22Rv1 (cell line): ENCODE results near the gene CCDC146.
"Not testable (repeated sequence)": the region's sequence is repeated elsewhere in the genome, so short reads cannot be mapped to it uniquely, and the experiment has no call there.

Source experiments
- H3K27ac ChIP-seq: fragments of 450-650 bp; 2 replicates; pipeline ENCODE4 v1.5.1; 2017
- CTCF ChIP-seq: fragments of 450-650 bp; IDR thresholded peaks from 2 replicates; pipeline ENCODE4 v1.5.1; 2017; ENCODE audit warnings: mild to moderate bottlenecking
- ZFX ChIP-seq: fragments of 450-650 bp; IDR thresholded peaks from 2 replicates; pipeline ENCODE4 v1.6.1; 2017; ENCODE audit warnings: antibody characterized with exemption, borderline replicate concordance

Gene CCDC146

GRCh38 chr7:77216181-77216845 is 93.9 kb downstream of the CCDC146 start:
- TF ChIP-seq CTCF (no peak), ZFX (no peak)
- no peak overlapping the region for H3K27ac ChIP-seq

GRCh38 chr7:77217474-77218185 is 95.2 kb downstream of the CCDC146 start:
- TF ChIP-seq ZFX (no peak), CTCF (no peak)
- H3K27ac ChIP-seq, result no peak overlapping the region

DNA sequence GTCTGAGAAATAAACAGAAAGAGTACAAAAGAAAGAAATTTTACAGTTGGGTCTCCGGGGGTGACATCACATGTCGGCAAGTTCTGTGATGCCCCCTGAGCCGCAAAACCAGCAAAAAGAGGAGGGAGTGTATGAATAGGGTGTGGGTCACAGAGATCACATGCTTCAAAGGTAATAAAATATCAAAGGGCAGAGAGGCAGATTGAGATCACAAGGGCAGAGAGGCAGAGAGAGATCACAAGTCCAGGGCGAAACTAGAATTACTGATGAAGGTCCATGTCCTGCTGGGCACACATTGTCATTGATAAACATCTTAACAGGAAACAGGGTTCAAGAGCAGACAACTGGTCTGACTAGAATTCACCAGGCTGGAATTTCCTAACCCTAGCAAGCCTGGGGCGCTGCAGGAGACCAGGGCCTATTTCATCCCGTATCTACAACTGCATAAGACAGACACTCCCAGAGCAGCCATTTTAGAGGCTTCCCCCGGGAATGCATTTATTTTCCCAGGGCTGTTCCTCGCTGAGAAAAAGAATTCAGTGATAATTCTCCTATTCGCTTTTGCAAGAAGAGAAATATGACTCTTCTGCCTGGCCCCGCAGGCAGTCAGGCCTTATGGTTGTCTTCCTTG is 97.4 kb downstream of the CCDC146 start:
- H3K27ac ChIP-seq, result not testable (repeated sequence)

DNA sequence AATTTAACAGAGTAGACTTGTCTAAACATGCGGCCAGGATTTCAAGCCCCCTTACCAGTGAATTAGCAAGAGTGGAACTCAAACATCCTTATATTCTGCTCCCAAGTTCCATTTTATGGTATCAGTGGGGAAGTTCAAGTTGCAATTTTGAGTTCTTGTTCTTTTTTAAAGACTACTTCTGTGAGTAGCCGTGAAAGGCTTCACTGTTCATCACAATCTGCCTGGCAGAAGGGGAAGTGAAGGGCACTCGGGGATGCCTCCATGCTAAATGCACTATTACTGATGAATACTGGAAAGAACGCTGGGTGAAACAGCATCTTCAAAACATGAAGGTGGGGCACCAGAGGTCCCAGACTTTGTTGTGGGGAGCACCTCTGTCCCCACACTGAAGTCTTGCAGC is 99.7 kb downstream of the CCDC146 start:
- no peak overlapping the region for H3K27ac ChIP-seq
- TF ChIP-seq CTCF, result no peak
- no peak for TF ChIP-seq ZFX

DNA sequence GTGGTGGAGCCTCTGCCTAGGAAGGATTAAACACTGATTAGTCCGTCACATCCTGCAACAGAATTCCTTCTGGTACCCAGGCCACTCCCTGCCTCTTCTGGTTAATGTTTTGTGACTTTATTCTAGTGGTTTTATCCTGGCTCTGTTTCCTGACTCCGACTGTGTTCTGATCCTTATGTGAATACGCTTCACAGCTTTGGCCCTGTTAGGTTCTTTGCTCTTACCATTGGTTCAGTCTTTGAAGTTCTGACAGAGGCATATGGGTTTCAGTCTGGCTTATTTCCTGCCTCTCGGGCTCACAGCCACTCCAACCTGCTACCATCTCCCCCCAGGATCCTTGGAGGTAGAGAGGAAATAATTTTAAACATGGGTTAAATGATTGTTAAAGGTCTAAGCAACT is 100.4 kb downstream of the CCDC146 start:
- H3K27ac ChIP-seq, result no peak overlapping the region
- TF ChIP-seq ZFX (no peak), CTCF (no peak)

- no peak for TF ChIP-seq ZFX
- TF ChIP-seq CTCF, result no peak
- H3K27ac ChIP-seq, result no peak overlapping the region
Measured at GRCh38 chr7:77223261-77223660, 100.8 kb downstream of the CCDC146 start.

DNA sequence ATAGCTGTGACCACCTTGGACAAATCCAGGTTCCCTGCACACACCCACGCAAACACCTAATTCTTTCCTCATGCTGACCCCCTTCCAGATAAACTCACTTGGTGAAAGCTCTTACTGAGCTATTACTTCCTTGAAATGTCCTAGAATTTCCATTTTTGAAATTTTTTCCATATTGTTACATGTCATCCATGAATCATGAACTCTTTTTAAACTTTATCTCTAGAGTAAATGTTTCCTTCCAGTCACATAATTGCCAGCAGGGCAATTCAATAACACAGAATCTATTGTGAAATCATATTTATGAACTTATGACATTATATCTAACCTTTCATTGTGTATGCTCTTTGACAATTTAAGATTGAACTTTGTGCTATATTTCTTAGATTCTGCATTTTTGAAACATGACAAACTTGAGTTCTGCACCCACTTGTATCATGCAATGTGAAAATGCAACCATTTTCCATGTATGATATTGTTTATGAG is 104.0 kb downstream of the CCDC146 start:
- TF ChIP-seq ZFX, result no peak
- H3K27ac ChIP-seq, result no peak overlapping the region

GRCh38 chr7:77228795-77229194 is 106.4 kb downstream of the CCDC146 start:
- not testable (repeated sequence) for H3K27ac ChIP-seq
